HUES64 (cell line): Measurements from ENCODE around the gene LRRN4CL.
A peak's percentile ranks its signal among the peaks of the same experiment; 100 is the strongest.
"Not testable (repeated sequence)": the region's sequence is repeated elsewhere in the genome, so short reads cannot be mapped to it uniquely, and the experiment has no call there.

Experiments used
- H3K27ac ChIP-seq: 2 replicates; pipeline ENCODE4 v1.7.0; 2013; ENCODE audit warnings: low read depth, low read length, inconsistent platforms
- H3K27me3 ChIP-seq: 2 replicates; pipeline ENCODE4 v1.6.1; 2013; ENCODE audit warnings: mild to moderate bottlenecking, low read length; ENCODE audit not compliant: insufficient read depth
- H3K36me3 ChIP-seq: 2 replicates; pipeline ENCODE4 v1.6.1; 2013; ENCODE audit warnings: mild to moderate bottlenecking, low read length; ENCODE audit not compliant: insufficient read depth
- H3K4me1 ChIP-seq: 2 replicates; pipeline ENCODE4 v1.6.1; 2013; ENCODE audit warnings: mild to moderate bottlenecking, low read length, moderate library complexity; ENCODE audit not compliant: insufficient read depth
- H3K4me3 ChIP-seq: 2 replicates; pipeline ENCODE4 v1.5.1; 2013; ENCODE audit warnings: mild to moderate bottlenecking, low read length, moderate library complexity
- H3K9ac ChIP-seq: 2 replicates; pipeline ENCODE4 v1.6.1; 2013; ENCODE audit warnings: mild to moderate bottlenecking, low read depth, low read length
- H3K9me3 ChIP-seq: 2 replicates; pipeline ENCODE4 v1.6.1; 2013; ENCODE audit warnings: low read depth, low read length; ENCODE audit not compliant: insufficient read depth
- WGBS: fragments of 150-250, 120-280 bp; methylation state at CpG from one replicate; pipeline ENCODE4 v1.1.7; 2013; ENCODE audit warnings: missing lambda C conversion rate; 5-methylcytosine and 5-hydroxymethylcytosine counted together

The LRRN4CL gene

GRCh38 chr11:62709247-62710000 is 20.1 kb upstream of the LRRN4CL start:
- WGBS: 5% methylated on average over 47 of the region's 47 CpGs
- Histone ChIP-seq H3K9ac (peak overlapping the region; percentile 95), H3K4me3 (peak overlapping the region; percentile 82), H3K4me1 (peaks cover 21% of the 10 kb centered on the region), H3K9me3 (no peaks in the 10 kb centered on the region), H3K27me3 (no peaks in the 10 kb centered on the region), H3K27ac (peak overlapping the region; percentile 99), H3K36me3 (peaks cover 47% of the 10 kb centered on the region)

- Histone ChIP-seq H3K9ac (peak overlapping the region; percentile 95), H3K4me3 (peak overlapping the region; percentile 82), H3K27me3 (no peaks in the 10 kb centered on the region), H3K27ac (peak overlapping the region; percentile 83), H3K36me3 (peaks cover 41% of the 10 kb centered on the region), H3K4me1 (peaks cover 21% of the 10 kb centered on the region), H3K9me3 (no peaks in the 10 kb centered on the region)
- WGBS: 17% methylated on average over 7 of the region's 7 CpGs
These were observed 19.5 kb upstream of the LRRN4CL start for GRCh38 chr11:62708793-62709192.

GRCh38 chr11:62708392-62708791 is 19.1 kb upstream of the LRRN4CL start:
- H3K9ac ChIP-seq: no peak overlapping the region
- no peaks in the 10 kb centered on the region for H3K9me3 ChIP-seq
- peaks cover 37% of the 10 kb centered on the region for H3K36me3 ChIP-seq
- peaks cover 21% of the 10 kb centered on the region for H3K4me1 ChIP-seq
- 80% methylated on average over 5 of the region's 5 CpGs for WGBS
- no peaks in the 10 kb centered on the region for H3K27me3 ChIP-seq
- peak overlapping the region; percentile 82 for H3K4me3 ChIP-seq
- H3K27ac ChIP-seq: 0 out of 2 replicates have a peak overlapping the region, but pooled peaks have one; percentile 83

- 3% methylated on average over 9 of the region's 10 CpGs for WGBS
- Histone ChIP-seq H3K27ac (peak within 1 kb of the TSS; percentile 80; the same call in 1 of the 2 replicates), H3K27me3 (no peaks in the 10 kb centered on the region), H3K9ac (peak within 1 kb of the TSS; percentile 77), H3K36me3 (peaks cover 28% of the 10 kb centered on the region), H3K9me3 (no peaks in the 10 kb centered on the region), H3K4me1 (peaks cover 21% of the 10 kb centered on the region), H3K4me3 (peak within 1 kb of the TSS; percentile 82)
These were observed 18.0 kb upstream of the LRRN4CL start, which contains the start of the genes BSCL2 and GNG3 for GRCh38 chr11:62707277-62707861. TSS of gene BSCL2 (minus strand) at chr11:62707424. CDS start at chr11:62707195, 229 bp downstream. TSS of gene GNG3 (plus strand) at chr11:62707676. CDS start at chr11:62708296, 620 bp downstream.

- Histone ChIP-seq H3K4me1 (peaks cover 21% of the 10 kb centered on the region), H3K27ac (peak overlapping the region; percentile 80; the same call in 1 of the 2 replicates), H3K27me3 (no peaks in the 10 kb centered on the region), H3K9me3 (no peaks in the 10 kb centered on the region), H3K4me3 (peak overlapping the region; percentile 81), H3K36me3 (peaks cover 26% of the 10 kb centered on the region), H3K9ac (peak overlapping the region; percentile 77)
- WGBS: 8% methylated on average over 8 of the region's 8 CpGs
These were observed 17.5 kb upstream of the LRRN4CL start for GRCh38 chr11:62706850-62707247.

- no peaks in the 10 kb centered on the region for H3K9me3 ChIP-seq
- peaks cover 26% of the 10 kb centered on the region for H3K36me3 ChIP-seq
- H3K4me3 ChIP-seq: peak overlapping the region; percentile 81
- WGBS: 1% methylated on average over 73 of the region's 73 CpGs
- peaks cover 21% of the 10 kb centered on the region for H3K4me1 ChIP-seq
- peak overlapping the region; percentile 80 for H3K27ac ChIP-seq
- peak overlapping the region; percentile 80 for H3K9ac ChIP-seq
- H3K27me3 ChIP-seq: no peaks in the 10 kb centered on the region
These were observed 16.8 kb upstream of the LRRN4CL start for GRCh38 chr11:62705880-62706849.

GRCh38 chr11:62705413-62705812 is 16.1 kb upstream of the LRRN4CL start:
- WGBS: 81% methylated on average over 7 of the region's 7 CpGs
- Histone ChIP-seq H3K27ac (peak overlapping the region; percentile 33; the same call in 1 of the 2 replicates), H3K9ac (peak overlapping the region; percentile 80)

GRCh38 chr11:62703921-62704320 is 14.6 kb upstream of the LRRN4CL start:
- 96% methylated on average over 4 of the region's 4 CpGs for WGBS
- H3K4me1 ChIP-seq: peaks cover 13% of the 10 kb centered on the region; the same call in 1 of the 2 replicates
- H3K36me3 ChIP-seq: peaks cover 27% of the 10 kb centered on the region
- not testable (repeated sequence) for H3K9ac ChIP-seq, H3K27ac ChIP-seq, H3K27me3 ChIP-seq, H3K4me3 ChIP-seq, H3K9me3 ChIP-seq

More at GRCh38 chr11:62705413-62705812, 16.1 kb upstream of the LRRN4CL start:
- Histone ChIP-seq H3K36me3 (peaks cover 27% of the 10 kb centered on the region), H3K9me3 (no peaks in the 10 kb centered on the region), H3K27me3 (no peaks in the 10 kb centered on the region), H3K4me3 (peak overlapping the region; percentile 81), H3K4me1 (peaks cover 21% of the 10 kb centered on the region)

- no peaks in the 10 kb centered on the region for H3K27me3 ChIP-seq
- H3K4me3 ChIP-seq: no peak overlapping the region
- peaks cover 5% of the 10 kb centered on the region; the same call in 1 of the 2 replicates for H3K4me1 ChIP-seq
- H3K9ac ChIP-seq: no peak overlapping the region
- H3K9me3 ChIP-seq: no peaks in the 10 kb centered on the region
- 96% methylated on average over 8 of the region's 11 CpGs for whole genome bisulfite sequencing
- peaks cover 30% of the 10 kb centered on the region for H3K36me3 ChIP-seq
- H3K27ac ChIP-seq: no peak overlapping the region
These were observed 12.9 kb upstream of the LRRN4CL start for GRCh38 chr11:62702246-62702645.

- no peak overlapping the region for H3K4me3 ChIP-seq
- no peak overlapping the region for H3K9ac ChIP-seq
- H3K27me3 ChIP-seq: no peaks in the 10 kb centered on the region
- 72% methylated on average over 14 of the region's 14 CpGs for WGBS
- H3K27ac ChIP-seq: no peak overlapping the region
- H3K9me3 ChIP-seq: no peaks in the 10 kb centered on the region
- no peaks in the 10 kb centered on the region for H3K4me1 ChIP-seq
- H3K36me3 ChIP-seq: peaks cover 47% of the 10 kb centered on the region
These were observed 5.3 kb upstream of the LRRN4CL start for GRCh38 chr11:62694455-62695167.
